GM21381 (cell line): ENCODE measurements around the gene RNF152.

Experiments used
- ATAC-seq: cut with Tn5 transposase; IDR thresholded peaks from one replicate; pipeline ENCODE4 v1.9.1; 2021; ENCODE audit warnings: mild to moderate bottlenecking, moderate library complexity; ENCODE audit not compliant: unreplicated experiment

RNF152 gene, protein sequence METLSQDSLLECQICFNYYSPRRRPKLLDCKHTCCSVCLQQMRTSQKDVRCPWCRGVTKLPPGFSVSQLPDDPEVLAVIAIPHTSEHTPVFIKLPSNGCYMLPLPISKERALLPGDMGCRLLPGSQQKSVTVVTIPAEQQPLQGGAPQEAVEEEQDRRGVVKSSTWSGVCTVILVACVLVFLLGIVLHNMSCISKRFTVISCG

DNA sequence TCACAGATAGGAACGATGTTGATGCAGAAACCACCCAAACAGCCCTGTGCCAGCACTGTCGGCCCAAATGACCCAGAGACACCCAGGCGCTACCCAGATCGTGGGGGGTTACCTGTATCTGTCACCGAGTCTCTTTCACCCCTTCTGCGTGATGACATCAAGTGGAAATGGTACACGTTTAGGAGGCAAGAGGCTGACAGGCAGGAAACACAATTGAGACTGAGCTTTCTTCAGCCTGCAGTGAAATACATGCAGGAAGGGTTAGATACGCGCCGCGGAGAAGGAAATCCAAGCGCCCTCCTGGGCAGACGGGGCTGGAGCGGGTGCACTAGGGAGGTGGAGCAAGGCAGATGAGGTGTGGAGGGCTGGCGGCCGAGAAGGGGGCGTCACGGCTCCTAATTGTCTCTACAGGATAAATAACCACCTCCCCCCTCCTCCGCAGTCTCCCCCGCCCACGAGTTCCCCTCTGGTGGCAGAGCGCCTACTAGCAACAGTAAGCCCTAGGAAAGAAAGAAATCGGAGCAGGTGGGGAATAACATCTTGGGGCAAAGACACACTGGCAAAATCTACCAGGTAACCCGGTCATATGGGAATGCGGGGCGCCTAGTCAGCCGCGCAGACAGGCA, at the start of gene RNF152:
Gene RNF152 (minus strand): TSS at position 325 of the 626 bp plus-strand sequence. CDS start 76,544 bp downstream, outside the sequence.
- ATAC-seq = no peak

DNA sequence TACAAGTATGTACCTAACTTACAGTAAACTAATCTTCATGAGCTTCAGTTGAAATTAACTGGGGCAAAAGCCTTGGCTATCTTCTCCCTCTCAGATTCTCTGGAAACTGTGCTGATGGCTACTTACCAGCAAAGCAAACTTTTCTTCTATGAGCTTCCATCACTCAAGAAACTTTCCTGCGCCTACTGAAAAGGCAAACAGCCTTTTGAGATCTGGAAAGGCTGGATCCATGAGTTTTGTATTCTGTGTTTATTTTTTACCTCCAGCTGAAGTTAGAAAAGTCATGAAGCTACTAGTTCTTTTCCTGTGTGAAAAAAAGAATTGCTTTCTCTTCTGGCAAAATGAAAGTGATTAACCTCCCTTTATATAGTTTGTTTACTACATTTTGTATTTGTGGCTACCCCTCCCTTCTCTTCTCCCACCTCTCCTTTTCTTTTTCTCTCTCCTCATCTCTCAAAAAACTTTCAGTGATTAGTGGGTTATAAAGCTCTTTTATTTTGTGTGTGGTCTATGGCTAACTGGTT, 49.2 kb upstream of the RNF152 start:
- ATAC-seq = no peak

DNA sequence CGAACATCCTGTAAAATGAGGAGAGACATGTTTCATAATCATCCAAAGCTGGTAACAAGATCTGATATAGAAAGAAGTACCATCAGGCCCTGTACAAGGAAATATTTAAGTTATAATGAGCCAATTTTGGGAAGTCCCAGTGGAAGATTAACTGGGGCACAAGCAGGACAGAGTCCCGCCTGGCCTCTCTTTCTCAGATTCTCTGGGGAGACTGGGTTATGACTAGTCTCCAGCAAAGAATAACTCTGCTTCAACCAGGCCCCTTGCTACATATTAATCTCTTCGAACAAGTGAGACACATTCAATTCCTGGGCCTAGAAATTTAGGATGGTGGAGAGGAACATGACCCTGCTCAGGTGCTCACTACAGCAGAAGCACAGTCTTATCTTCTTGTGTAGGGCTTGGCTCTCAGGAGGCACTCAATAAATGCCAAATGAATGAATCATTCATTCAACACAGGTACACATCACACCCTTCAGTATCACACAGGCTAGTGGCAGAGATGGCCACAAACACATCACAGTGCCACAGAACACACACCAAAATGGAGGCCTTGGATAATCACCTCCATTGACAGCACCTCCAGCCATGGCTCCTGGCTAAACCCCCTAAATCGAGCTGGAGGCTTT, 46.4 kb upstream of the RNF152 start:
- no peak for ATAC-seq

DNA sequence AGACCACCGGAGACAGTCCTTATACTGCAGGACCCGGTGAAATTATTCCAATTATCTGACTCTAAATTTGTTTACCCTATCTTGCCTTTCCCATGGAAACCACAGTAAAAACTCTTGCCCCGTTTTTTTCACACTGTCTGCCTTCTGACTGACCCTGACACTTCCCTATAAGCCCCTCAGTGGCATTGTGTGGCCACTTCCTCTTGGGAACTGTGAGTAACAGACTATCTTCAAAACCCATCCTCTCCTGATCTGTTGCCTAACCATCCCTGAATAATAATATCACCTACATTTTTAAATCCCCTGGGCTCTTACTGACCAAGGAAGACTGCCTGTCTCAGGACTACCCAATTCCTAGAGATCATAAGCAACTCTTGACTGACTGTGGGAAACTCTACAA, 42.6 kb upstream of the RNF152 start:
- ATAC-seq = no peak

DNA sequence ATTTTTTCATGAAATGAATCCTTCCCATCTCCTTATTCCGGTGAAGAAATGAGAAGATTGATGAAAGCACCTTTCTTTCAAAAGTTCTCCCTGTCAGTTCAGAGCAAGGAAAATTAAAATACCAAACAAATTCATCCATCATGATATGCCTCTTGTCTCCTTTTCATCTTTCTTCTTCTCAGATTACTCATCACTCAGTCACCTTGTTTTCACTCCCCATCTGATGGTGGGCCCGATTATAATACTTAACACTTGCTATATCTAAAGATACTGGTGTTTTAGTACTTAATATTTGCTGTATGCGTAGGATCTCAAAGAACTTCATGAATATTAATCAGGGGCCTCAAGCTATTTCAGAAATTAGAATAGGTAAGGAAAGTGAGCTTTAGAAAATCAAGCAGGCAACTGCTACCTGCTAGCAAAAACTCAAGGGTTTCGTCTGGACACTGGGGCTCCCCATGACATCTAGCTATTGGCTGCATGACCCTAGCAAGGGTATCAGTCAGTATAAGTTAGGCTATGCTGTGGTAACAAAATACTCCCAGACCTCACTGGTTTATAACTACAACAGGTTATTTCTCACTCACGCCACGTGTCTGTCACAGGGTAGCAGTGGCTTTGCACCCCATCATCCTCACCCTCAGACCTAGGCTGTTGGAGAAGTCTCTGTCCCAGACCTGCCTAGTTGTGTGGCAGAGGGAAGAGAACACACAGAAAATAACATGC, 39.0 kb upstream of the RNF152 start:
- no peak for ATAC-seq

DNA sequence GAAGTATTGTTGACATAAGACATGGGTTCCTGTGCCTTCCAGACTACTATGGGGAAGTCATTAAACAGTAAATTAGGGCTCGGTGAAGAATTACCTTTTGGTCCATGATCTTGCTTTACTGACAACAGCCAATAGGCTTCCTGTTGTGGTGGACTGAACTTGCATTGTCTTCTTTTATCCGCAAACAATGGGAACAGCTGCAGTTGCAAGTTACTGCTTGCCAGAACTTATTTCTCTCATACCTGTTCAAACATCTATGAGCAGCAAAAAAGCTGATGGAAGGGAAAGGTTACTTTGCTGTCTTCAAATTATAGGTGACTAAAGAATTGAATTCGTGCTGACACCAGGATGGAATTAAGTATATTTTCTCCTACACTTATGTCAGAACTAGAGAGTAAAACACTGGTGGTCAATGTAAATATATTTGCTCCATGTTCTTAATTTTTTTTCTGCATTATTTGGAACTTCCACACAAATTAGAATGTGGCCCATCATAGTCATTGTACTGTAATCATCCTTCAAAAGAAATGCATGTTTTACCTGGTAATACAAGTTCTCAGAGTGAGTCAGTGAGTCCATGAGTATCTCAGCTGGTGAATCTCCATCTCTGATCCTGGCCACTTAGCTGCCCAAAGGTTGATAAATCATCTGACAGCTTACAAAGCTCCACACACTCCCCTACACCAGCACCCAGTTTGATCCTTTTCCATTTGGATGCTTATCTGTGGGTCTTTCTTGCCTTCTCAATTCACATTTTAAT, 37.3 kb upstream of the RNF152 start:
- no peak for ATAC-seq

DNA sequence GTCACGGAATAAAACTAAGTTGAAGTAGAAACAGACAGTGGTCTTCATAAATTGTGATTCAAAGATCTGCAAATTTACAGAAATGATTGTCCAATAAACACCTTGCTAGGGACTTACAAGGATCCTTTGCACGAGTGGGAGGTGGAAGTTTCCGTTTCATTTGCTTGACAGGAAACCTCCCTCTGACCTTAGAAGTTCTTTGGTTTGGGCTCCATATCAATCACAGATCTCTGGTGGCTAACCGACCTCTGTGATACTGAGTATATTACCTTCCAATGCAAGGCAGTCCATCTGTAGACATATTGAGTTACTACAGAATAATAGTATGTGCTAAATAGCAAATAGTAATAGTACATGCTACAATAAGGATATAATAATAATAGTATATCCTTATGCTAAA, 33.7 kb upstream of the RNF152 start:
- ATAC-seq = no peak

DNA sequence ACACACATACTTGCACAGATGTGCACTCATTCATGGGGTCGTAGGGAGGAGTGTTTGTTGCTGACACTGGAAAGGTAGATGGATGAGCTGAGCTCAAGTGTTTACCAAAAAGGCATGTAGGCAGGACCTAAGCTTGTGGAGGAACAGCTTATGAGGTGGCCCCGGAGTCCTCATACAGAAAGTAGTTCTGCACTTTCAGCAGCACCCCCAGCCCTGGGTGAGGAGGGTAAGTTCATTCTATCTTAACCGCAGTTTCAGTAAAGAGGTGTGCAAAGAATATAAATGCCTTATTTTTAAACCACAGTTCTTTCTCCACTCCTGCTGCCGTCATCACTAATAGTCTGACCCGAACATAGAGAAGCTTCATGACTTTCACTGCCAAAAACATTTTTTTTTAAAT, 31.7 kb upstream of the RNF152 start:
- ATAC-seq = no peak

DNA sequence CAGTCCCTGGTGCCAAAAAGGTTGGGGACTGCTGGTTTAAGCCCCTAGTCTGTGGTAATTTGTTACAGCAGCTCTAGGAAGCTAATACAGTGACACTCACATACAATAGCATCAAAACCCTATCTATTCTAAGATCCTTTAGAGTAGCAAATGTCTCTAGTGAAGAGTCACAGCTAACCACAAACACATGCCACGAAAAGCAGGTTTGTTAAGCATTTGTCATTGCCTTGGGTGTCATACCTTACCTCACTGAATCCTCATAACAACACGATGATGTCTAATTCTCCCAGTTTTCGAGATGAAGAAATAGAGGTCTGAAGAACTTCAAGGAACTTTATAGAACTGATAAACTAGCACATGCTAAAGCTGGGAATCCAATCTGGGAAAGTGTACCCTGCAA, 29.6 kb upstream of the RNF152 start:
- no peak for ATAC-seq

DNA sequence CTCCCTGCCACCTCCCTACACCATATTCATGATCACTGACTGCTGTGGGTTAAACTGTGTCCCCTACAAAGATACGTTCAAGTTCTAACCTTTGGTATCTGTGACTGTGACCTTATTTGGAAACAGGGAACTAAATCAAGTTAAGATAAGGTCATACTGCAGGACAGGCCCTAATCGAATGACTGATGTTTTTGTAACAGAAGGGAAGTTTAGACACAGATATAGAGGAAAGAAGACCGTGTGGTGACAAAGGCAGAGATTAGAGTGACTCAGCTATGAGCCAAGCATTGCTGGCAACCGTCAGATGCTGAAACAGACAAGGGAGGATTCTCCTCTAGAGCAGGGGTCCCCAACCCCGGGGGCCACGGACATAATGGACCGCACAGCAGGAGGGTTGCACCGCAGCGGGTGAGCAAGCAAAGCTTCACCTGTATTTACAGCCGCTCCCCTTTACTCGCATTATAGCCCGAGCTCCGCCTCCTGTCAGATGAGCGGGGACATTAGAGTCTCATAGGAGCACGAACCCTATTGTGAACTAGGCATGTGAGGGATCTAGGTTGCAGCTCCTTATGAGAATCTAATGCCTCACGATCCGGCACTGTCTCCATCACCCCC, 28.9 kb upstream of the RNF152 start:
- ATAC-seq = no peak

DNA sequence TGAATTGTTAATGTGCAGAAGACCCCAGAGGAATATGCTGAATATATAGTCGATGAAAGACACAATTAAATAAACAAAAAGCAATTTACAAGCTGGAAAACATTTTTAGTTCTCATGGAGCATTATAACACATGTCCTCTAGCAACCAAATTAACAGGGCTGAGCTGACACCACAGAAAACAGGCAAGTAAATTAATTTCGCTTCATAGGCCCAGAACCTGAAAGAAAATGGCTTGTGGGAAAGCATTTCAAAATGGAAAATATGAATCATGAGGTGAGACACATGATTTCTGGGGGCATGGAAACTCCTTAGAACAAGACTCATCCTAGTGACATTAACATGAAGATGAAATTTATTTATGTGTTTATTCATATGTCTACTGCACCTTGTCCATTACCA, 25.0 kb upstream of the RNF152 start:
- ATAC-seq = no peak

DNA sequence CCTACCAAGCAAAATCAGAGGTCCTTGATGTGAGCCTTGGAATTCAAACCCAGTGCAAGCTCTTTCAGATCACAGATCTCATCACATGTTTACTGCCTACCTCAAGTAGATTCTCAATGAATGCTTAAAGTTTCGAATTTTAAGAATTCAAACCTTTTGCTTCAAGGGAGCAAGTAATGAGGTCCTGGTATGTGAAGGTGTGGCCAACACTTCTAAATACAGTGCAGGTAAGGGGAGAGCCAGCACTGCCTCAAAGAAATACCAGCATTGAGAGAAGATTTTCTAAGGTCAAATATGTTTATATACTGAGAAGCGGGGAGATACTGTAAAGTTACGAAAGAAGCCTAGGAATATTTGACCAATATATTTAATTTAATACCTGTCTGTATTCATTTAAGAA, 19.7 kb upstream of the RNF152 start:
- no peak for ATAC-seq

DNA sequence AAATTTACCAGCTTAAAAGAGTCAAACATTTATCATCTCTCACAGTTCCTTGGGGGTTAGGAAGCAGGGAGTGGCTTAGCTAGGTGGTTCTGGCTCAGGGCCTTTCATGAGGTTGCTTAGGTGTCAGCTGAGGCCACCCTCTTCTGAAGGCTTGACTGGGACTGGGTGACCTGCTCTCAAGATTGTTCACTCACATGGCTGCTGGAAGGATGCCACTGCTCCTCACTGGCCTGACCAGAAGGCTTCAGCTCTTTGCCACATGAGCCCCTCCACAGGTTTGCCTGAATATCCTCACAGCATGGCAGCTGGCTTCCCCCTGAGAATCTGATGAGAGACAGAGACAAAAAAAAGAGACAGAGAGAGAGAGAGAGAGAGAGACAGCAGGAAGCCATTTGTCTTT, 17.3 kb upstream of the RNF152 start:
- no peak for ATAC-seq

DNA sequence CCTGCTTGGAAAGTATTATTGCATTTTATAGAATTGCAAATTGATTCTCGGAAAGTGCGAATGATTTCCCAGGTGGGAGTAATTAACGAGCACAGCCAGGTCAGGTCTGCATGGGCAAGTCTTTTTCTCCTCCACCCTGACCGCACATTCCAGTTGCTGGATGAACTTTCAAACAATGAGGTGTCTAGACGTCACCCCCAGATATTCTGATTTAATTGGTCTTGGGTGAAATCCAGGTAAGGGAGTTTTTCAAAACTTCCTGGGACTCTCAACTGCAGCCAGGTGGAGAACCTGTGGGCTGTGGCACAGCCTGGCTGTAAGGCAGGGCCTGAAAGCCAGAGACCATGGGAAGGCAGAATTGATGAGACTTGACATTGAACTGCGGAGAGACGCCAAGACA, 15.9 kb upstream of the RNF152 start:
- ATAC-seq = no peak

DNA sequence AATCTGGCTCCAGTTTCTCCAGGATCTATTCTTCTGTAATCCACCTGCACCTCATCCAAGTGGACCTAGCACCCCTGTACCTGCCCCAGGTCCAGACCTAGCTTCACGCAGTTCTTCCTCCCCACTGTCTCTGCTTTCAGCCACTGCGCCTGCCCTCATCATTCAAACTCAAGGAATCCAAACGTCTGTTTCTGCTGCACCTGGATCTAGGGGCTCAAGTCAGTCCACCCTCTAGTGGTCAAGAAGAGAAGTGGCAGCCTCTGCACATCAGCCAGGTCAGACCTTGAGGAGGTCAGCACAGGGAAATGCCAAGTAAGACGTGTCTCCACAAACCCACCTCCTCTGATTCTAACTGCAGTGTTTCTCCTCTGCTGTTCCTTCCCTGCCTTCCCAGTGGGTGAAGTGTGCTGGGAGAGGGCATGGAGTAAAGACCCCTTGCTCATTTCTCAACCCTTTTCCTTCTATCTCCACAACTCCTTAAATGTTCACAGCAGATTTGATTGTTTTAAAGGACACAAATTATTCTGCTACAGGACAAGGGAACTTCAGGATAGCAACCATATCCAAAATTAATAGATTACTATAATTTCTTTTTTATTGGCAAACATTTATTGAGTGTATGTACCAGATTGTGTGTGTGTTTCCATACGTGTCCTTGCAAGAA, 8.6 kb upstream of the RNF152 start:
- peak; percentile 95 for ATAC-seq

DNA sequence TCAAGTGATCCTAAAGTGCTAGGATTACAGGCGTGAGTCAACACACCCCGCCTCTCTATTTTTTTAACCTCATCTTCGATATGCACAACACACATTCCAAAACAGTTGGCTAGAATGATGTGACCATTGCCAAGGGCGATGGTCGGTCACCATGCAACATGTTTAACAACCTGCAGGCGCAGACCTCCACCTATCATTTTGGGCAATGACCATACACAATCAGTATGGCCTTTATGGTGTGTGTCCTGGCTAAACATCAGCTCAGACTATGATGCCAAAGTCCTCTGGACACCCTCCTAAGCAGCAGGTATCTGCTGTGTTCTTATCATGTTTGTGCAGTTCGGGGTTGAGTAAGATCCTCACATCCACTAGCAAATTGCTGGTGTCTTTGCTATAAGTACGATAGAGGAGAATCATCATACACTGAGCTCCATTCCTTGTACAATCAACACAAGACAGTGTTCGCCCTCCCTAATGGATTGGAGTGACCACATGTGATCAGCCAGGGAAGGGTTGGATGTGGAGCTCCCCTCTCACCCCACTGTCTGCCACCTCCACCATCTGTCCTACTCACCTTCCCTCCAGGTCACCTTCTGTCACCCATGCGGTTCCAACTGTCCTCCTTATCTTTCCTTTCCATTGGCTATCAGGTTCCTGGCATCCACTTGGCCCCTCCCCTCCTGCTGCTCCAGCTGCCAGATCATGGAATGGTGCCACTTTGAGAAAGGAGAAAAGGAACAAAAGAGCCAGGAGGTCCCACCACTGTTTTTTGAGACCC, 7.9 kb upstream of the RNF152 start:
- no peak for ATAC-seq

DNA sequence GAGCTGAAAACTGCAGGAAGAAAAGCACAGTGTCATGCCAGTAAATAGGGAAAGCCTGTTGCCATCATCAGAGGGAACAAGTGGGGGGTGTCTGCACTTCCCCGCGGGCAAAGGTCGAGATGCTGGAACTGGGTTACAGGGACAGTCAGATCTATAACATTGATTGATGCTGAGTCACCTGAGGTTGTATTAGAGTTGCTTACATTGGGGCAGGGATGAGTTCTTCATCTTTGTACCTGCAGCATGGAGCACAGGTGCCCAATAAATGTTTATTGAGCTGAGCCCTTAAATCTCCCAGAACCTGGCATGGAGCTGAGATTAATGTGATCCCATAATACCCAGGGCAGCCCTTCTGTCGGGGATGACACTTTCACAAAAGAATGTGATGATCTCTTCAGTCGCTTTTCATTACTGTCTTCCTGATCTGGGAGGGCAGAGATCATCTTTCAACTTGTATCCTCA, 5.9 kb upstream of the RNF152 start:
- no peak for ATAC-seq

DNA sequence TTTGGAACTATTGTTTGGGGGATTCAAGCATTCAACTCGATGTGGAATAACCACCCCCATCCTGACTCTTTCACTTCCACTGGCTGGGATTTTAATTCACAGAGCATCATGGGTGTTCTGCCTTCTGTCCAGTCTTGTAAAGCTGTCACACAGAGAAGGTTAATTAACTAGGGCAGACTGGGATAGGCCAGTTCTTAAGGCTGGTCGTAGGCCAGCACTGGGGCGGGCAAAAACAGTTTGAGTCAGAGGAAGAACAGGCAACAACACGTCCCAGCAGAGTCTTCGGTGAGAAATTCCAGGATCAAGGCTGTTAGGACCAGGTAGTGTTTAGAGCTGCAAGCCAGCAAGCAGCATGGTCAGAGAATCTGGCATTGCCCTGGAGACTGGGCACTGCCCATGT, 4.0 kb upstream of the RNF152 start:
- ATAC-seq = no peak

DNA sequence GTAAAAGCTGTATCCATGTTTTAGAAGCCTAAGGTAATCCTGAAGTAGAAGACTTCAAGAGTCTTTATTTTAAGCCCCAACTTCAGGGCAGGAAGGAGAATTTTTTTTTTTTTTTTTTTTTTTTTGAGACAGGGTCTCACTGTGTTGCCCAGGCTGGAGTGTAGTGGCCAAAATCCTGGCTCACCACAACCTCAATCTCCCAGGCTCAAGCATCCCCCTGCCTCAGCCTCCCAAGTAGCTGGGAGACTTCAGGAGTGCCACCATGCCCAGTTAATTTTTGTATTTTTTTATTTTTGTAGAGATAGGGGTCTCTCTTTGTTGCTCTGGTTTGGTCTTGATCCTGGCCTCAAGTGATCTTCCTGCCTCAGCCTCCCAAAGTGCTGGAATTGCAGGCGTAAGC, 3.3 kb upstream of the RNF152 start:
- ATAC-seq = no peak
